OCI-LY1 (cell line): ENCODE results near the gene C1orf122.
A peak's percentile ranks its signal among the peaks of the same experiment; 100 is the strongest.

Source experiments
- H2AFZ ChIP-seq: fragments of 200-600 bp; sonication (generic), shearing (Covaris generic); 2 replicates; pipeline ENCODE4 v1.6.0; 2014; ENCODE audit warnings: antibody characterized with exemption, mild to moderate bottlenecking, low read length
- H3F3A ChIP-seq: fragments of 200-600 bp; sonication (generic), shearing (Covaris generic); 2 replicates; pipeline ENCODE4 v1.6.0; 2014; ENCODE audit warnings: mild to moderate bottlenecking, antibody characterized with exemption, low read length, moderate library complexity; ENCODE audit not compliant: insufficient read depth
- H3K27ac ChIP-seq: fragments of 200-600 bp; sonication (generic); 2 replicates; pipeline ENCODE4 v1.5.1; 2014; ENCODE audit warnings: low read length, mixed run types, mild to moderate bottlenecking, low read depth; ENCODE audit not compliant: poor library complexity, severe bottlenecking
- H3K27me3 ChIP-seq: fragments of 200-600 bp; sonication (generic); 2 replicates; pipeline ENCODE4 v1.6.0; 2014; ENCODE audit warnings: antibody characterized with exemption, mild to moderate bottlenecking, low read length, moderate library complexity; ENCODE audit not compliant: insufficient read depth
- H3K36me3 ChIP-seq: fragments of 200-600 bp; sonication (generic); 2 replicates; pipeline ENCODE4 v1.6.1; 2014; ENCODE audit warnings: mild to moderate bottlenecking, antibody characterized with exemption, low read length, moderate library complexity, mixed read lengths; ENCODE audit not compliant: insufficient read depth
- H3K4me1 ChIP-seq: fragments of 200-600 bp; sonication (generic); 2 replicates; pipeline ENCODE4 v1.5.1; 2014; ENCODE audit warnings: mild to moderate bottlenecking, low read length, moderate library complexity; ENCODE audit not compliant: insufficient read depth, severe bottlenecking
- H3K4me2 ChIP-seq: fragments of 200-600 bp; sonication (generic), shearing (Covaris generic); 2 replicates; pipeline ENCODE4 v1.6.1; 2014; ENCODE audit warnings: low read length
- H3K4me3 ChIP-seq: fragments of 200-600 bp; sonication (generic); 2 replicates; pipeline ENCODE4 v1.5.1; 2014; ENCODE audit warnings: low read length, low read depth, mild to moderate bottlenecking, mixed read lengths; ENCODE audit not compliant: poor library complexity, severe bottlenecking
- H3K79me2 ChIP-seq: fragments of 200-600 bp; shearing (Covaris generic); 2 replicates; pipeline ENCODE4 v1.6.1; 2016; ENCODE audit warnings: mixed run types, low read length, mixed read lengths; ENCODE audit not compliant: insufficient read depth
- H3K9ac ChIP-seq: fragments of 200-600 bp; sonication (generic), shearing (Covaris generic); 2 replicates; pipeline ENCODE4 v1.6.1; 2014; ENCODE audit warnings: mild to moderate bottlenecking, low read length, mixed read lengths
- H3K9me2 ChIP-seq: fragments of 200-600 bp; sonication (generic), shearing (Covaris generic); 2 replicates; pipeline ENCODE4 v1.6.1; 2014; ENCODE audit warnings: low read depth, mild to moderate bottlenecking, low read length, mixed read lengths
- H3K9me3 ChIP-seq: fragments of 200-600 bp; shearing (Covaris generic); 2 replicates; pipeline ENCODE4 v1.6.1; 2014; ENCODE audit warnings: low read length, mixed read lengths
- H4K20me1 ChIP-seq: fragments of 200-600 bp; sonication (generic), shearing (Covaris generic); 2 replicates; pipeline ENCODE4 v1.6.0; 2016; ENCODE audit warnings: mild to moderate bottlenecking, low read length; ENCODE audit not compliant: insufficient read depth
- CTCF ChIP-seq: fragments of 200-600 bp; sonication (generic), shearing (Covaris generic); IDR thresholded peaks from 2 replicates; pipeline ENCODE4 v1.5.1; 2017; ENCODE audit warnings: mild to moderate bottlenecking, antibody characterized with exemption, low read length, moderate library complexity, mixed read lengths
- EZH2 ChIP-seq: fragments of 200-600 bp; sonication (generic), shearing (Covaris generic); IDR thresholded peaks from 2 replicates; pipeline ENCODE4 v1.8.0; 2017; ENCODE audit warnings: borderline replicate concordance, mixed run types, mild to moderate bottlenecking, antibody characterized with exemption, low read length, moderate library complexity, mixed read lengths

The C1orf122 gene

GRCh38 chr1:37792943-37793686, 14.5 kb upstream of the C1orf122 start:
- peak overlapping the region; percentile 35 for H3K4me3 ChIP-seq
- no peaks in the 10 kb centered on the region for H3K9me2 ChIP-seq
- H3K9ac ChIP-seq, result no peak overlapping the region
- H3K9me3 ChIP-seq, result no peaks in the 10 kb centered on the region
- TF ChIP-seq CTCF (no peak), EZH2 (no peak)
- H3K79me2 ChIP-seq, result no peaks in the 10 kb centered on the region
- no peaks in the 10 kb centered on the region for H4K20me1 ChIP-seq
- no peak overlapping the region for H3K27ac ChIP-seq
- peaks cover 8% of the 10 kb centered on the region for H3K4me1 ChIP-seq
- H3K36me3 ChIP-seq, result no peaks in the 10 kb centered on the region
- no peaks in the 10 kb centered on the region for H3F3A ChIP-seq
- H2AFZ ChIP-seq, result no peak overlapping the region
- H3K27me3 ChIP-seq, result peaks cover 10% of the 10 kb centered on the region; the same call in 1 of the 2 replicates
- peak overlapping the region; percentile 45; the same call in 1 of the 2 replicates for H3K4me2 ChIP-seq

GRCh38 chr1:37793773-37794371, 13.7 kb upstream of the C1orf122 start, which contains the start of gene MANEAL:
Gene MANEAL (plus strand): TSS chr1:37793847. CDS start chr1:37794183, 336 bp downstream.
- H3K9me3 ChIP-seq, result no peaks in the 10 kb centered on the region
- H4K20me1 ChIP-seq, result no peaks in the 10 kb centered on the region
- no peaks in the 10 kb centered on the region for H3K36me3 ChIP-seq
- no peaks in the 10 kb centered on the region for H3F3A ChIP-seq
- no peaks in the 10 kb centered on the region for H3K9me2 ChIP-seq
- H3K27ac ChIP-seq, result no peak within 1 kb of the TSS
- H3K4me2 ChIP-seq, result peak within 1 kb of the TSS; percentile 81
- peaks cover 8% of the 10 kb centered on the region for H3K4me1 ChIP-seq
- H3K79me2 ChIP-seq, result no peaks in the 10 kb centered on the region
- peak within 1 kb of the TSS; percentile 54; the same call in 1 of the 2 replicates for H3K9ac ChIP-seq
- H3K27me3 ChIP-seq, result peaks cover 10% of the 10 kb centered on the region; the same call in 1 of the 2 replicates
- peak within 1 kb of the TSS; percentile 55 for H3K4me3 ChIP-seq
- no peak within 1 kb of the TSS for H2AFZ ChIP-seq
- no peak for TF ChIP-seq CTCF
- TF ChIP-seq EZH2, result no peak

DNA sequence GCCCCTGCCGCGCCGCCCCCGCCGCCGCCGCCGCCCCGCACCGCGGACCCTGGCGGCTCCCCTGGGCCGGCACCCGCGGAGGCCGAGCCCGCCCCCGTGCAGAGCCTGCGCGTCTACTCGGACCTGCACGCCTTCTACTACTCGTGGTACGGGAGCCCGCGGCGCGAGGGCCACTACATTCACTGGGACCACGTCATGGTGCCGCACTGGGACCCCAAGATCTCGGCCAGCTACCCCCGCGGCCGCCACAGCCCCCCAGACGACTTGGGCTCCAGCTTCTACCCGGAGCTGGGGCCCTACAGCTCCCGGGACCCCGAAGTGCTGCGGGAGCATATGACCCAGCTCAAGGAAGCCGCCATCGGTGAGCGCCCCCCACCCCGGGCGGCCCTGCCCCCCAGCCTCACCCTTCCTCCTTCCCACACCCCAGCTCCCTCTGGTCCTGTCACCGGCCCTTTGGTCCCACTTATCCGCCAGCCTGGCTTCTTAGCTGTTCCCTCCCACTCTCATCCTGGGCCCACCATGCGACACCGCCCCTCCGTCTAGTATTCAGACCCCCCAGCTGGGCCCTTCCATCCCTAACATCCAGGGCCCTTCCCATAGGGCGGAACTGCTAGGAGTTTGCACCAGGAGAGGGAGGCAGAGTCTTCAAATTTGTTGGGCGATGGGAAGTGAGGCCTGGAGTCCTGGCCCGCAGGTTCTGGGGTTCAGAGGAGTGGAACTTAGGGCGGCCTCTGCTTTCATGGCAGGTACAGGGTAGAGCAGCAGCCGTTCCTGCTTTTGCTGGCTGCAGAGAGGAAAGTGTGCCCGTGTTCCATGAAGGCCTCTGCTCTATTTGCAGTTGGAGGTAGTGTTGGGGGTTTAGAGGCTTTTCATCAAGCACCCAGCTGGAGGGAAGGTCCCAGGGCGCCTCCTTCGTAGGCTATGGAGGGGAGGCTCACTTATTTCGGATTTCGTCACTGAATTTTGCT, 12.9 kb upstream of the C1orf122 start:
- Histone ChIP-seq H3K27ac (no peak overlapping the region), H3K79me2 (no peaks in the 10 kb centered on the region), H3K9me2 (no peaks in the 10 kb centered on the region), H3K4me1 (peaks cover 8% of the 10 kb centered on the region), H4K20me1 (no peaks in the 10 kb centered on the region), H3K4me3 (peak overlapping the region; percentile 55), H2AFZ (no peak overlapping the region), H3K9ac (peak overlapping the region; percentile 38; the same call in 1 of the 2 replicates), H3K36me3 (peaks cover 6% of the 10 kb centered on the region), H3K9me3 (no peaks in the 10 kb centered on the region), H3F3A (no peaks in the 10 kb centered on the region), H3K4me2 (peak overlapping the region; percentile 63), H3K27me3 (peaks cover 10% of the 10 kb centered on the region; the same call in 1 of the 2 replicates)
- TF ChIP-seq CTCF (no peak), EZH2 (no peak)
